ENCODE results near the gene CLMN.

The CLMN gene

DNA sequence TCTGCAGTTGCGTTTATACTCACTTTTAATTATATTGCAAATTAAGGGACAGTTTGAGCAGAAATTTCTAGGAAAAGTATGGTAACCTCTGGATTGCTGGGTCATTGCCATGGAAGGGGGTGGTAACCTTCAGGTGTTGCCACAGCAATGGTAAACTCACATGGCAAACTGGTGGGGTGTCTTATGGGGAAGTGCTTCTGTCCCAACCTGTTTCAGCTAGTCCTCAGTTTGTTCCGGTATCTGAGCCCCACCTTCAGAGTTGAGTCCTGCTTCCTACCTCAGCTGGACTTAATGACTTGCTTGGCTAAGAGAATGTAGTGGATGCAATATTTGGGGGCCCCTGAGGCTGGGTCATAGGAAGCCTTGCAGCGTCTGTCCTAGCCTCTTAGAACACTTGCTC is 7.3 kb upstream of the CLMN start:
- TF ChIP-seq, protein P1, sequence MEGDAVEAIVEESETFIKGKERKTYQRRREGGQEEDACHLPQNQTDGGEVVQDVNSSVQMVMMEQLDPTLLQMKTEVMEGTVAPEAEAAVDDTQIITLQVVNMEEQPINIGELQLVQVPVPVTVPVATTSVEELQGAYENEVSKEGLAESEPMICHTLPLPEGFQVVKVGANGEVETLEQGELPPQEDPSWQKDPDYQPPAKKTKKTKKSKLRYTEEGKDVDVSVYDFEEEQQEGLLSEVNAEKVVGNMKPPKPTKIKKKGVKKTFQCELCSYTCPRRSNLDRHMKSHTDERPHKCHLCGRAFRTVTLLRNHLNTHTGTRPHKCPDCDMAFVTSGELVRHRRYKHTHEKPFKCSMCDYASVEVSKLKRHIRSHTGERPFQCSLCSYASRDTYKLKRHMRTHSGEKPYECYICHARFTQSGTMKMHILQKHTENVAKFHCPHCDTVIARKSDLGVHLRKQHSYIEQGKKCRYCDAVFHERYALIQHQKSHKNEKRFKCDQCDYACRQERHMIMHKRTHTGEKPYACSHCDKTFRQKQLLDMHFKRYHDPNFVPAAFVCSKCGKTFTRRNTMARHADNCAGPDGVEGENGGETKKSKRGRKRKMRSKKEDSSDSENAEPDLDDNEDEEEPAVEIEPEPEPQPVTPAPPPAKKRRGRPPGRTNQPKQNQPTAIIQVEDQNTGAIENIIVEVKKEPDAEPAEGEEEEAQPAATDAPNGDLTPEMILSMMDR (IDR thresholded peaks at IDR 0.05), result no peak

DNA sequence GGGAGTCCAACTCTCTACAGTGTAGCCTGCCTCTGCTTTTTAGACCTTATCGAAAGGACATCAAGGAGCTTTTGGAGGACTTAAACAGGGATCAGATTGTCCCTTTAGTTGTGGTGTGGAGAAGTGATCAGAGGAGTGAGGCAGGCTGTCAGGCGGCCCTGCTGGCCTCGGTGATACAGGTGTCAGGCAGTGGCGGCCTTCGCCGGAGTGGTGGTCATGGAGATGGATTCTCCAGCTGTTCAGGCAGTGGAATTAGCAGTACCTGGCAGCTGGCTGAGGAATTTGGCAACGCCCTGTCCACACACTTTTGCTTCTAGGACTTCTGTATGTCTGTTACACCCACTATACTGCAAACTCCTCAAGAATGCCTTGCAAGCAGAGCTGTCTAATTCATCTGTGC is 4.2 kb upstream of the CLMN start:
- TF ChIP-seq, protein P1 (IDR thresholded peaks at IDR 0.05), result no peak

DNA sequence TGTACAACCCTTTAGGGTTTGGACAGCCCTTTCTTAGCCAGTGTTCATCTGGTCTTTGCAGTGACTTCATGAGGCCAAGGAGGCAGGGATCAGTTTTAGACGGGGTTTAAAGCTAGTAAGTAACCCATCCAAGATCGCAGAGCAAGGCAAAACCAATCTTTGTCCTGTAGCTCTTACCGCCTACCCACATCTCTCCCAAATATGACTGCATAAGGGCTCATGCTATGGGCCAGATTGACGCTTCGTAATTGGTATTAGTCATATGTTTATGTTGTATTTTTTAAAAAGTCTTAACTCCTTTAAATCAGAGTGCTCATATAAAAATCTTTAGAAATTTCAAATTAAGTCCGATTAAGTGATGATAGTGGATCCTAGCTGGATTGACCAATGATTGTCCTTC is 3.7 kb upstream of the CLMN start:
- TF ChIP-seq, protein P1 (IDR thresholded peaks at IDR 0.05), result no peak

DNA sequence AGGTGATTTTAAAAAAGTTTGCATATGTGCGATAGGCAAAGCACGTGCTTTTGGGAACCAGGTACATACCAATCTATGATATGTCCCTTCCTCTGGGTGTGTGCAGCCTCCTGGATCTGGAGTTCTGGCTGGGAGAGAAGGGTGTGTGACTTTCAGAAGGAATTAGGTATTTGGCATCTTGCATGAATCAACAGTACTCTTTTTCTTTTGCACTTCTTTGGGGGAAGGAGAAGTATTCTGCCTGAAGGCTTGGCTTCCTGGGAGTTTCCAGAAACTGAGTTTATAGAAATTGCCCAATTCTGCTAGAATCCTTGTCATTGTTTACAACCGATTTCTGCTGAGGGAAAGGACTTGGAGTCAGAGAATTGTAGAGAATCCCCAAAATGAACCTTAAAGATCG is 2.9 kb upstream of the CLMN start:
- TF ChIP-seq, protein P1 (IDR thresholded peaks at IDR 0.05), result no peak

DNA sequence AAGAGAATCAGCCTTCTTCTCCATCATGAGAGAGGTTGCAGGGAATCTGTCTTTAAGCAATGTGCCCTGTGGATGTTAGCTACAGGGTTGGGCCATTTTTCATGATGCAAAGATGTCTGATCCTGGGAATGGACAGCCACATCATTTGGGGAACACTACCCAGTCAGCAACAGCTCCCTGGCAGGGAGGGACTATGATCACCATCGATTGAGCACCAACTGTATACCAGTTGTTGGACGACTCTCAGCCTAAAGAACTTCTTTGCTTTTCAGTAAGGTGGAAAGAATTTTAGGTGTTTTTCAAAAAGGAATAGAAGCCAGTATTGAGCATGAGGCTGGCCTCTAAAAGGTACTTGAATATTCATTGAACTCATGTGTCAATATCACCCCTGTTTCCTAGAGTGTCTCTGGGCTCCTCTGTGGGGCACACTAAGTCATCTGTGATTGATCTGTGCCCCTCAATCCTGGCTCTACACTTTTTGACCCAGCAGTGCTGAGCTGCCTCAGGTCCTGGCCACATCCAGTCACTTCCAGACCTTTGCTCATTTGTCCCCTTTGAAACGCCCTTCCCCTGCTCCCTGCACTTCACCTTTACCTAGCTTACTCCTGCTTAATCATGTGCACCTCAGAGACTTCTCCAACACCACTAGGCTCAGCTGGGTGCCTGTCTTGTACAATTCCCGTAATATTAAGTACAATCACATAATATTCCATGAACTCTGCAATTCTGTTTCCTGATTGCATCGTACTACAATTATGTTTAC is 2.2 kb upstream of the CLMN start:
- TF ChIP-seq, protein P1 (IDR thresholded peaks at IDR 0.05), result no peak

DNA sequence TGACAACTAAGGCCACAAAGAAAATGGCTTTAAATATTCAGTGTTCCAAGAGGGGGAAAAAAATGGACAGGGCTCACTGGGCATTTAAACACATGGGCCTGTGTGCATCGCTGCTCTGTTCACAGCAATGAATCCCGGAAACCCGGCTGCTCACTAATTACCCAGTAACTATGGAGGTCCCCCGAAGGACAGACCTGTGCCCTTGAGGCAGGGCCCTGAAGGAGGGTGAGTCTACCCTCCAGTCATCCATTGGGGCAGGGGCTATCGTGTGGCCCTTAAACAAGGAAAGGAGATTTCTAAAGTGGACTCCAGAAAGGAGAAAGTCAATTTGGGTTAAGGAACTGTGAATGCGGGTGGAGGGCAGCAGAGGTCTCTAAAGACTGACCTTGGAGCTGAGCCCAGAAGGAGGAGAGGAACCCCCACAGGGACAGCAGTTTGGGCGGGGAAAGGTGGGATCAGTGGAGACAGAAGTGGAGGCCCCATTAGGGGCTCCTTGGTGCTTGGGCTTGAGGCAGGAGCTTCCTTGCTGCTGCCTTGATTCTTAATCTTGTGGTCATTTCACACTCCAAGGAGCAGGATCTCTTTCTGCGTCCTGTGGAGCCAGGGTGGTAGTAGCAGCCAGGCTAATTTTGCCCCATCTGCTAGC is 1.4 kb upstream of the CLMN start:
- TF ChIP-seq, protein P1 (IDR thresholded peaks at IDR 0.05), result no peak

DNA sequence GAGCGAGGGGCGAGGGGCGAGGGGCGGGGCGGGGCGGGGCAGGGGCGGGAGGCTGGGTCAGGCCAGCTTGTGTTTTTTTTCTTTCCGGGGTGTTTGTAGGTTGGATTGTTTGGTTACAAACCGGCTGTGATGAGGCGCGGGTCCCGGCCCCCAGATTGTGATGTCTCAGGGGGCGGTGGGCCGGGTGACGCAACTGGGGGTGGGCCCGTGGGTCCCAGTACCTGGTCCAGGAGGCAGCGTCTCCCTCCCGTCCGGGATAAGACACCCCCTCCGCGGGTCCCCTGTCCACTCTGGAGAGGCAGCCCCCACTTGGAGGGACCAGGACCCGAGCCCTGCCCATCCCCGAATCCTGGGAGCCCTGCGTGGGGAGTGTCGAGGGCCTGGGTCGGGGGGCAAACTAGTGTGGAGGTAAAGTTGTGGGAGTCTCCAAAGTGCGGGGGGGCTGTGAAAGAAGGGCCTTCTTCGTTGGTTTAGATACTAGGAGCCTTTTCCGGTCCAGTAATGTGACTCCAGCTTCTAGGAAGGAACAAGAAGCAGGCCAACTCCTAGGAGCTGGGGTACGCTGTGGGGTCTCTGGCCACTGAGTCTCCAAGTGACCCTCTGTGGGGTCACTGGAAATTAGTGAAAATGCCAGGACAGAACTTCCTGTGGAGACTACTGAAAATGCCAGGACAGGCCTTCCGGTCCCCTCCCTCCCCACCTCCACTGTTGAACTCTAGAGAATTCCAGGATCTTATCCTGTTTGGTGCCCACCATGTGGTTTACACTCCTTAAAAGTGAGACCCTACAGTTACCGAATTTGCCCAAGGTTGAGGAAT is 579 bp upstream of the CLMN start:
- TF ChIP-seq, protein P1 (IDR thresholded peaks at IDR 0.05), result no peak
